AG04449 (cell line): ENCODE data around the gene PHF12.

Experiments used
- CTCF ChIA-PET: fragments of 350-600 bp; formaldehyde crosslinking; extraction: SDS; loops from one replicate; lab custom pipeline; 2021; ENCODE audit warnings: antibody characterized with exemption; lab: Yijun Ruan, JAX
- POLR2A ChIA-PET: fragments of 400-600, 350-600 bp; formaldehyde crosslinking; extraction: SDS; loops from one replicate; lab custom pipeline; 2020; ENCODE audit warnings: antibody characterized with exemption, inconsistent platforms; lab: Yijun Ruan, JAX
- DNase-seq: peaks from one replicate; pipeline ENCODE4 v3.0.0-alpha.2; 2010; ENCODE audit warnings: low read depth, low spot score
- H3K4me3 ChIP-seq: 2 replicates; pipeline ENCODE4 v1.5.1; 2011; ENCODE audit warnings: low read depth, mild to moderate bottlenecking, control low read depth, low read length
- CTCF ChIP-seq: IDR thresholded peaks from one replicate; pipeline ENCODE4 v1.5.1; 2011; ENCODE audit warnings: mild to moderate bottlenecking, moderate library complexity, low read length, control low read depth, inconsistent platforms; ENCODE audit not compliant: insufficient read depth; ENCODE audit errors: missing control alignments

Gene PHF12

GRCh38 chr17:28887871-28888471 lies 63.3 kb downstream of the PHF12 start:
- no peak for DNase-seq
- CTCF ChIA-PET, result interaction anchor here (1.0 to 1.9 kb wide), 2 partner anchors 9 to 14 kb away, joined by 3 to 5 read pairs; partner anchors contain the start of gene DHRS13
- no peak overlapping the region for H3K4me3 ChIP-seq
- no peak for TF ChIP-seq CTCF
- POLR2A ChIA-PET, result no interaction called here

- POLR2A ChIA-PET, result no interaction called here
- no peak overlapping the region for H3K4me3 ChIP-seq
- CTCF ChIA-PET, result no interaction called here
- no peak for TF ChIP-seq CTCF
- no peak for DNase-seq
Measured at GRCh38 chr17:28885951-28886350, 65.4 kb downstream of the PHF12 start.

- no peak for TF ChIP-seq CTCF
- ChIA-PET CTCF (interaction anchor here (1.1 to 2.0 kb wide), 2 partner anchors 10 to 12 kb away, joined by 3 to 6 read pairs; partner anchors contain the start of gene FLOT2), POLR2A (no interaction called here)
- H3K4me3 ChIP-seq, result no peak overlapping the region
- no peak for DNase-seq
Measured at GRCh38 chr17:28885363-28885762, 66.0 kb downstream of the PHF12 start.

- TF ChIP-seq CTCF, result no peak
- no peak overlapping the region for H3K4me3 ChIP-seq
- POLR2A ChIA-PET, result no interaction called here
- CTCF ChIA-PET, result interaction anchor here (0.8 to 2.0 kb wide), 3 partner anchors 12 to 120 kb away, joined by 3 to 6 read pairs (median 3); partner anchors contain the start of gene FLOT2
- DNase-seq, result no peak
Measured at GRCh38 chr17:28883967-28884702, 67.2 kb downstream of the PHF12 start.

GRCh38 chr17:28882154-28882895 lies 69.0 kb downstream of the PHF12 start:
- POLR2A ChIA-PET, result no interaction called here
- no peak for TF ChIP-seq CTCF

More at GRCh38 chr17:28882154-28882895, 69.0 kb downstream of the PHF12 start:
- no peak overlapping the region for H3K4me3 ChIP-seq
- CTCF ChIA-PET, result interaction anchor here (0.8 to 1.7 kb wide), 4 partner anchors 14 to 119 kb away, joined by 3 to 10 read pairs (median 3); no protein-coding TSS in a partner anchor
- DNase-seq, result no peak
